ENCODE measurements around the gene PLEKHA1. TPM values are rescaled to one million over a fixed set of nuclear protein-coding genes. Genes with fewer than 3 reads are reported as not detected.

The PLEKHA1 gene
- total RNA-seq, 1 donor from 2014 or later, result 46.2 TPM

GRCh38 chr10:122468926-122469781, 94.6 kb downstream of the PLEKHA1 start:
- peak; percentile 67 for DNase-seq (ENCODE audit: low spot score)
- intact Hi-C loops (cut with DNase I), result no loop called here

GRCh38 chr10:122469848-122470247, 95.3 kb downstream of the PLEKHA1 start:
- DNase-seq (ENCODE audit: low spot score), result no peak
- intact Hi-C loops (cut with DNase I), result no loop called here

GRCh38 chr10:122471531-122472177, 97.1 kb downstream of the PLEKHA1 start:
- intact Hi-C loops (cut with DNase I), result no loop called here
- DNase-seq (ENCODE audit: low spot score), result peak; percentile 38

GRCh38 chr10:122473116-122473515, 98.6 kb downstream of the PLEKHA1 start:
- intact Hi-C loops (cut with DNase I), result no loop called here
- peak; percentile 63 for DNase-seq (ENCODE audit: low spot score)

- DNase-seq (ENCODE audit: low spot score), result peak; percentile 70
- intact Hi-C loops (cut with DNase I), result no loop called here
Observed at GRCh38 chr10:122474131-122474818, 99.8 kb downstream of the PLEKHA1 start.

- intact Hi-C loops (cut with DNase I), result no loop called here
- peak; percentile 88 for DNase-seq (ENCODE audit: low spot score)
Observed at GRCh38 chr10:122475100-122475499, 100.6 kb downstream of the PLEKHA1 start.

- DNase-seq (ENCODE audit: low spot score), result peak; percentile 50
- intact Hi-C loops (cut with DNase I), result no loop called here
Observed at GRCh38 chr10:122475591-122476332, 101.3 kb downstream of the PLEKHA1 start.

GRCh38 chr10:122476333-122476695, 101.8 kb downstream of the PLEKHA1 start:
- DNase-seq (ENCODE audit: low spot score), result peak; percentile 49
- intact Hi-C loops (cut with DNase I), result no loop called here

- peak; percentile 63 for DNase-seq (ENCODE audit: low spot score)
- intact Hi-C loops (cut with DNase I), result no loop called here
Observed at GRCh38 chr10:122477436-122477835, 102.9 kb downstream of the PLEKHA1 start.

- DNase-seq (ENCODE audit: low spot score), result peak; percentile 49
- intact Hi-C loops (cut with DNase I), result no loop called here
Observed at GRCh38 chr10:122478971-122479370, 104.5 kb downstream of the PLEKHA1 start.

GRCh38 chr10:122480146-122480833, 105.8 kb downstream of the PLEKHA1 start:
- intact Hi-C loops (cut with DNase I), result no loop called here
- DNase-seq (ENCODE audit: low spot score), result peak; percentile 70

GRCh38 chr10:122481296-122482056, 107.0 kb downstream of the PLEKHA1 start:
- peak; percentile 53 for DNase-seq (ENCODE audit: low spot score)
- intact Hi-C loops (cut with DNase I), result no loop called here

Small RNA genes within 50 kb of the gene (microRNA-seq; reads per million reads assigned to microRNA genes)
- not detected for gene MIR3941

Other genes with a start within 250 kb of the PLEKHA1 start
- gene BTBD16, start 103.4 kb upstream of the PLEKHA1 start, total RNA-seq, result not detected
- gene ARMS2, start 79.9 kb downstream of the PLEKHA1 start, total RNA-seq, result 0.92 TPM
- 104 TPM for gene HTRA1, start 86.8 kb downstream of the PLEKHA1 start, total RNA-seq
- 0.08 TPM for gene DMBT1, start 186.0 kb downstream of the PLEKHA1 start, total RNA-seq